Measurements from ENCODE around the gene PPM1N. TPM values are rescaled to one million over a fixed set of nuclear protein-coding genes. Genes with fewer than 3 reads are reported as not detected.

The PPM1N gene
- total and polyA plus RNA-seq, 2 of the 13 experiments (the other 11 are each of a cell fraction or from before 2014, with no cell fraction given), result 0.31 to 1.8 TPM

DNA sequence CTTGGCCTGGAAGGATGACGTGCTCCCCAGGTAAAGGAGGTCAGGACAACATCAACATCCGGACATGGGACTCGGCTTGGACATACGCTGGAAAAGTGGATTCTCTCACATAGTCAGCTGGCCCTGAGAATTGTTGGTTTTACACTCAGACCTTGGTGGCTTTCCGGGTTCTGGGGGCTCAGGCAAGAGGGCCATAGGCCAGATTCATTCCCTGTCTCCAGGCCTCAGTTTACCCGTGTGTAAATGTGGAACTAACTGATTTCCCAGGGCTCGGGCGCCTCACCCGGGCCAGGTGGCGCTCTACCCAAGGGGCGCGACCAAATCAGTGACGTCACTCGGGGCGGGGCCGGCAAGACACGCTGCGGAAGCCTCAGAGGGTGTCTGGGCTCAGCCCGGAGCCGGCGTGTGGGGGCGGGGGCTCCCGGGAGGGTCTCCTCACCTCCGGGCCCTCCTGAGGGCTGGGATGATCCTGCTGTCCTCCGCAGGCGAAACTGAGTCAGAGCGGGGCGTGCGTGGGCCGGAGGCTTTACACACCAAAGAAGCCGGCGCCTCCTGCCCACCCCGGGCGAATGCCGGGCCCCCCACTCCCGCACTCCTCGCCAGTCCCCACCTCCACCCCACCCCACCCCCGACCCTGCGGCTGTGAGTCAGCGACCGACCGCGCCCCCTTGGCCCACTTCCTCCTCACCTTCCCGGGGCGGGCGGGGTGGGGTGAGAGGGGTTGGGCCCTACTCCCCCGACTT is 8.2 kb downstream of the PPM1N start (continued):
- TF ChIP-seq ZNF615 (CRISPR knock-in tag; IDR thresholded peaks at IDR 0.05; ENCODE audit: borderline replicate concordance), result 0 out of 2 replicates have a peak, but pooled peaks have one; percentile 53
- TF ChIP-seq ZNF224 (CRISPR knock-in tag; IDR thresholded peaks at IDR 0.05), result no peak
- TF ChIP-seq U2AF2 (IDR thresholded peaks at IDR 0.05; ENCODE audit: low read depth, low read length), result no peak
- TF ChIP-seq ZNF180 (CRISPR knock-in tag; IDR thresholded peaks at IDR 0.05; ENCODE audit: borderline replicate concordance, low read depth), result no peak
- TF ChIP-seq, protein P1, sequence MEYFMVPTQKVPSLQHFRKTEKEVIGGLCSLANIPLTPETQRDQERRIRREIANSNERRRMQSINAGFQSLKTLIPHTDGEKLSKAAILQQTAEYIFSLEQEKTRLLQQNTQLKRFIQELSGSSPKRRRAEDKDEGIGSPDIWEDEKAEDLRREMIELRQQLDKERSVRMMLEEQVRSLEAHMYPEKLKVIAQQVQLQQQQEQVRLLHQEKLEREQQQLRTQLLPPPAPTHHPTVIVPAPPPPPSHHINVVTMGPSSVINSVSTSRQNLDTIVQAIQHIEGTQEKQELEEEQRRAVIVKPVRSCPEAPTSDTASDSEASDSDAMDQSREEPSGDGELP (IDR thresholded peaks at IDR 0.05; ENCODE audit: borderline replicate concordance, low read depth), result no peak; the same call in none of the 2 replicates
- peak; percentile 69 for TF ChIP-seq MAZ (IDR thresholded peaks at IDR 0.05; ENCODE audit: borderline replicate concordance, low read depth, low read length)
- peak; percentile 81; the same call in 1 of the 2 replicates for TF ChIP-seq MAZ (CRISPR knock-in tag; IDR thresholded peaks at IDR 0.05; ENCODE audit: low read depth)
- TF ChIP-seq ZNF343 (CRISPR knock-in tag; IDR thresholded peaks at IDR 0.05), result no peak
- TF ChIP-seq, protein P2, sequence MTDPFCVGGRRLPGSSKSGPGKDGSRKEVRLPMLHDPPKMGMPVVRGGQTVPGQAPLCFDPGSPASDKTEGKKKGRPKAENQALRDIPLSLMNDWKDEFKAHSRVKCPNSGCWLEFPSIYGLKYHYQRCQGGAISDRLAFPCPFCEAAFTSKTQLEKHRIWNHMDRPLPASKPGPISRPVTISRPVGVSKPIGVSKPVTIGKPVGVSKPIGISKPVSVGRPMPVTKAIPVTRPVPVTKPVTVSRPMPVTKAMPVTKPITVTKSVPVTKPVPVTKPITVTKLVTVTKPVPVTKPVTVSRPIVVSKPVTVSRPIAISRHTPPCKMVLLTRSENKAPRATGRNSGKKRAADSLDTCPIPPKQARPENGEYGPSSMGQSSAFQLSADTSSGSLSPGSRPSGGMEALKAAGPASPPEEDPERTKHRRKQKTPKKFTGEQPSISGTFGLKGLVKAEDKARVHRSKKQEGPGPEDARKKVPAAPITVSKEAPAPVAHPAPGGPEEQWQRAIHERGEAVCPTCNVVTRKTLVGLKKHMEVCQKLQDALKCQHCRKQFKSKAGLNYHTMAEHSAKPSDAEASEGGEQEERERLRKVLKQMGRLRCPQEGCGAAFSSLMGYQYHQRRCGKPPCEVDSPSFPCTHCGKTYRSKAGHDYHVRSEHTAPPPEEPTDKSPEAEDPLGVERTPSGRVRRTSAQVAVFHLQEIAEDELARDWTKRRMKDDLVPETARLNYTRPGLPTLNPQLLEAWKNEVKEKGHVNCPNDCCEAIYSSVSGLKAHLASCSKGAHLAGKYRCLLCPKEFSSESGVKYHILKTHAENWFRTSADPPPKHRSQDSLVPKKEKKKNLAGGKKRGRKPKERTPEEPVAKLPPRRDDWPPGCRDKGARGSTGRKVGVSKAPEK (CRISPR knock-in tag; IDR thresholded peaks at IDR 0.05; ENCODE audit: borderline replicate concordance), result no peak
- TF ChIP-seq ZBTB38 (CRISPR knock-in tag; IDR thresholded peaks at IDR 0.05), result peak; percentile 59; the same call in 1 of the 2 replicates
- TF ChIP-seq CCDC6 (CRISPR knock-in tag; IDR thresholded peaks at IDR 0.05), result no peak
- no peak; the same call in 1 of the 2 replicates for TF ChIP-seq ZNF547 (CRISPR knock-in tag; IDR thresholded peaks at IDR 0.05)
- no peak for TF ChIP-seq ZNF33B (CRISPR knock-in tag; IDR thresholded peaks at IDR 0.05)
- TF ChIP-seq ZNF333 (CRISPR knock-in tag; IDR thresholded peaks at IDR 0.05; ENCODE audit: borderline replicate concordance), result no peak
- TF ChIP-seq SMARCC2 (IDR thresholded peaks at IDR 0.05), result no peak
- TF ChIP-seq LCORL (IDR thresholded peaks at IDR 0.05), result no peak
- TF ChIP-seq LCORL (CRISPR knock-in tag; IDR thresholded peaks at IDR 0.05), result 0 out of 2 replicates have a peak, but pooled peaks have one; percentile 61
- peak; percentile 48 for TF ChIP-seq HNRNPLL (IDR thresholded peaks at IDR 0.05; ENCODE audit: low read depth, low read length, poor library complexity, severe bottlenecking)
- peak; percentile 33 for TF ChIP-seq STAG1 (CRISPR knock-in tag; IDR thresholded peaks at IDR 0.05)
- no peak for TF ChIP-seq KDM5B (CRISPR knock-in tag; IDR thresholded peaks at IDR 0.05; ENCODE audit: borderline replicate concordance)
- TF ChIP-seq ZNF878 (CRISPR knock-in tag; IDR thresholded peaks at IDR 0.05), result no peak
- no peak for TF ChIP-seq MZF1 (CRISPR knock-in tag; IDR thresholded peaks at IDR 0.05; ENCODE audit: borderline replicate concordance)
- no peak for TF ChIP-seq RFX3 (CRISPR knock-in tag; IDR thresholded peaks at IDR 0.05)
- no peak for TF ChIP-seq SOX5 (CRISPR knock-in tag; IDR thresholded peaks at IDR 0.05; ENCODE audit: borderline replicate concordance)
- TF ChIP-seq, protein P3, sequence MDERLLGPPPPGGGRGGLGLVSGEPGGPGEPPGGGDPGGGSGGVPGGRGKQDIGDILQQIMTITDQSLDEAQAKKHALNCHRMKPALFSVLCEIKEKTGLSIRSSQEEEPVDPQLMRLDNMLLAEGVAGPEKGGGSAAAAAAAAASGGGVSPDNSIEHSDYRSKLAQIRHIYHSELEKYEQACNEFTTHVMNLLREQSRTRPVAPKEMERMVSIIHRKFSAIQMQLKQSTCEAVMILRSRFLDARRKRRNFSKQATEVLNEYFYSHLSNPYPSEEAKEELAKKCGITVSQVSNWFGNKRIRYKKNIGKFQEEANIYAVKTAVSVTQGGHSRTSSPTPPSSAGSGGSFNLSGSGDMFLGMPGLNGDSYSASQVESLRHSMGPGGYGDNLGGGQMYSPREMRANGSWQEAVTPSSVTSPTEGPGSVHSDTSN (CRISPR knock-in tag; IDR thresholded peaks at IDR 0.05), result no peak
- TF ChIP-seq ZNF264 (CRISPR knock-in tag; IDR thresholded peaks at IDR 0.05), result no peak
- TF ChIP-seq ZNF20 (CRISPR knock-in tag; IDR thresholded peaks at IDR 0.05), result no peak
- TF ChIP-seq ZNF326 (CRISPR knock-in tag; IDR thresholded peaks at IDR 0.05; ENCODE audit: borderline replicate concordance), result no peak
